Smooth muscle cell (in vitro differentiated cells): ENCODE measurements around the gene SRPK1. TPM values are rescaled to one million over a fixed set of nuclear protein-coding genes. Genes with fewer than 3 reads are reported as not detected.

Experiments
- DNase-seq: peaks from one replicate; lab custom pipeline; 2025; ENCODE audit not compliant: unreplicated experiment; lab: John Stamatoyannopoulos, UW
- H2AFZ ChIP-seq: fragments of 200-600 bp; sonication (generic); 2 replicates; pipeline ENCODE4 v1.6.0; 2016; ENCODE audit warnings: antibody characterized with exemption, low read depth, mild to moderate bottlenecking
- H3F3A ChIP-seq: fragments of 200-600 bp; sonication (generic); 2 replicates; pipeline ENCODE4 v1.6.0; 2017; ENCODE audit warnings: antibody characterized with exemption, low read depth
- H3K27ac ChIP-seq: fragments of 200-600 bp; sonication (generic); 2 replicates; pipeline ENCODE4 v1.5.1; 2016; ENCODE audit warnings: low read depth, mild to moderate bottlenecking
- H3K27me3 ChIP-seq: fragments of 200-600 bp; sonication (generic); 2 replicates; pipeline ENCODE4 v1.6.1; 2016; ENCODE audit warnings: low read depth, mild to moderate bottlenecking
- H3K36me3 ChIP-seq: fragments of 200-600 bp; sonication (generic); 2 replicates; pipeline ENCODE4 v1.5.1; 2016; ENCODE audit warnings: low read depth
- H3K4me1 ChIP-seq: fragments of 200-600 bp; sonication (generic); 2 replicates; pipeline ENCODE4 v1.5.1; 2016; ENCODE audit warnings: low read depth
- H3K4me2 ChIP-seq: fragments of 200-600 bp; sonication (generic); 2 replicates; pipeline ENCODE4 v1.6.0; 2016; ENCODE audit warnings: mild to moderate bottlenecking
- H3K4me3 ChIP-seq: fragments of 200-600 bp; sonication (generic); 2 replicates; pipeline ENCODE4 v1.5.1; 2016; ENCODE audit warnings: mild to moderate bottlenecking
- H3K79me2 ChIP-seq: fragments of 200-600 bp; sonication (generic); 2 replicates; pipeline ENCODE4 v1.6.0; 2016; ENCODE audit warnings: low read depth, mild to moderate bottlenecking
- H3K9ac ChIP-seq: fragments of 200-600 bp; sonication (generic); 2 replicates; pipeline ENCODE4 v1.6.0; 2016; ENCODE audit warnings: low read depth
- H3K9me3 ChIP-seq: fragments of 200-600 bp; sonication (generic); replicated peaks from 2 replicates; pipeline ENCODE4 v1.5.1; 2016; ENCODE audit warnings: low read depth
- H4K20me1 ChIP-seq: fragments of 200-600 bp; sonication (generic); 2 replicates; pipeline ENCODE4 v1.6.0; 2016; ENCODE audit warnings: low read depth
- CTCF ChIP-seq: fragments of 200-600 bp; sonication (generic); IDR thresholded peaks from 2 replicates; pipeline ENCODE4 v1.5.1; 2017; ENCODE audit warnings: borderline replicate concordance, mild to moderate bottlenecking, antibody characterized with exemption; ENCODE audit not compliant: insufficient read depth, poor library complexity, severe bottlenecking
- WGBS: methylation state at CpG from one replicate; pipeline ENCODE4 v1.1.7; 2016; ENCODE audit warnings: low lambda C conversion rate; 5-methylcytosine and 5-hydroxymethylcytosine counted together
- polyA plus RNA-seq: library from polyadenylated mRNA; unstranded; fragments of >200 nt; fragmentation: Nextera tagmentation; extraction: Ambion mirVana; gene quantifications from 2 replicates; pipeline ENCODE4 v1.2.1, GENCODE V29; 2016
- total RNA-seq: library from RNA; depleted of rRNA; stranded (reverse); fragments of >200 nt; gene quantifications from 2 replicates; pipeline ENCODE4 v1.2.3, GENCODE V29; 2014

The SRPK1 gene
- total and polyA plus RNA-seq, 2 experiments from 2014 or later = 28.2 to 45.7 TPM

- H3K27me3 ChIP-seq = no peaks in the 10 kb centered on the region
- peak overlapping the region; percentile 75 for H3K4me2 ChIP-seq
- H3K4me3 ChIP-seq = no peak overlapping the region
- H3K9ac ChIP-seq = no peak overlapping the region
- H4K20me1 ChIP-seq = peaks cover 39% of the 10 kb centered on the region
- H3K4me1 ChIP-seq = peaks cover 23% of the 10 kb centered on the region
- peaks cover 58% of the 10 kb centered on the region for H3K79me2 ChIP-seq
- peak overlapping the region; percentile 83 for H3K27ac ChIP-seq
- H3F3A ChIP-seq = peaks cover 15% of the 10 kb centered on the region
- no peak overlapping the region for H2AFZ ChIP-seq
- DNase-seq = no peak
- TF ChIP-seq CTCF = no peak
- H3K9me3 ChIP-seq = peaks cover 10% of the 10 kb centered on the region
- 40% methylated on average over 2 of the region's 2 CpGs for whole genome bisulfite sequencing
- H3K36me3 ChIP-seq = peaks cover 11% of the 10 kb centered on the region
These were observed 14.4 kb downstream of the SRPK1 start for GRCh38 chr6:35906499-35906846.

- Histone ChIP-seq H3K79me2 (peaks cover 58% of the 10 kb centered on the region), H4K20me1 (peaks cover 39% of the 10 kb centered on the region), H3K36me3 (peaks cover 9% of the 10 kb centered on the region), H3K4me3 (no peak overlapping the region), H2AFZ (no peak overlapping the region), H3F3A (peaks cover 15% of the 10 kb centered on the region), H3K27me3 (no peaks in the 10 kb centered on the region), H3K9ac (no peak overlapping the region), H3K4me1 (peaks cover 23% of the 10 kb centered on the region), H3K27ac (peak overlapping the region; percentile 83), H3K9me3 (peaks cover 10% of the 10 kb centered on the region), H3K4me2 (peak overlapping the region; percentile 75)
- TF ChIP-seq CTCF = no peak
- 34% methylated on average over 8 of the region's 8 CpGs for WGBS
- no peak for DNase-seq
These were observed 14.9 kb downstream of the SRPK1 start for GRCh38 chr6:35905841-35906498.

- Histone ChIP-seq H2AFZ (no peak overlapping the region), H4K20me1 (peaks cover 39% of the 10 kb centered on the region), H3K79me2 (peaks cover 57% of the 10 kb centered on the region), H3K4me3 (no peak overlapping the region), H3F3A (peaks cover 15% of the 10 kb centered on the region), H3K4me1 (peaks cover 23% of the 10 kb centered on the region), H3K27ac (peak overlapping the region; percentile 83), H3K27me3 (no peaks in the 10 kb centered on the region), H3K36me3 (peaks cover 3% of the 10 kb centered on the region), H3K9ac (no peak overlapping the region), H3K4me2 (peak overlapping the region; percentile 75), H3K9me3 (peaks cover 4% of the 10 kb centered on the region)
- DNase-seq = no peak
- TF ChIP-seq CTCF = no peak
- 67% methylated on average over 2 of the region's 2 CpGs for WGBS
These were observed 15.6 kb downstream of the SRPK1 start for GRCh38 chr6:35905141-35905785.
